MG63 (cell line): ENCODE measurements around the gene NEU1. TPM values are rescaled to one million over a fixed set of nuclear protein-coding genes. Genes with fewer than 3 reads are reported as not detected.
"Not testable (repeated sequence)": the region's sequence is repeated elsewhere in the genome, so short reads cannot be mapped to it uniquely, and the experiment has no call there.

ENCODE experiments used
- DNase-seq: peaks from one replicate; pipeline ENCODE4 v3.0.0-alpha.2; 2020
- H3K27me3 ChIP-seq: fragments of 250-450 bp; sonication (Bioruptor Pico); 2 replicates; pipeline ENCODE4 v1.5.1; 2020; ENCODE audit warnings: mild to moderate bottlenecking, moderate library complexity
- H3K36me3 ChIP-seq: fragments of 250-450 bp; sonication (Bioruptor Pico); 2 replicates; pipeline ENCODE4 v1.5.1; 2020; ENCODE audit warnings: mild to moderate bottlenecking, moderate library complexity
- H3K4me3 ChIP-seq: fragments of 250-450 bp; sonication (Bioruptor Pico); 2 replicates; pipeline ENCODE4 v1.5.1; 2020; ENCODE audit warnings: mild to moderate bottlenecking, moderate library complexity
- H3K9me3 ChIP-seq: fragments of 250-450 bp; sonication (Bioruptor Pico); 2 replicates; pipeline ENCODE4 v1.5.1; 2020; ENCODE audit warnings: mild to moderate bottlenecking, moderate library complexity
- total RNA-seq: library from RNA; depleted of rRNA; stranded (reverse); fragments of >200 nt; shearing (Covaris generic); gene quantifications from 2 replicates; pipeline ENCODE4 v1.2.3, GENCODE V29; 2014; ENCODE audit warnings: low replicate concordance

The NEU1 gene
- total RNA-seq, 1 experiment from 2014 or later = 11.7 TPM

DNA sequence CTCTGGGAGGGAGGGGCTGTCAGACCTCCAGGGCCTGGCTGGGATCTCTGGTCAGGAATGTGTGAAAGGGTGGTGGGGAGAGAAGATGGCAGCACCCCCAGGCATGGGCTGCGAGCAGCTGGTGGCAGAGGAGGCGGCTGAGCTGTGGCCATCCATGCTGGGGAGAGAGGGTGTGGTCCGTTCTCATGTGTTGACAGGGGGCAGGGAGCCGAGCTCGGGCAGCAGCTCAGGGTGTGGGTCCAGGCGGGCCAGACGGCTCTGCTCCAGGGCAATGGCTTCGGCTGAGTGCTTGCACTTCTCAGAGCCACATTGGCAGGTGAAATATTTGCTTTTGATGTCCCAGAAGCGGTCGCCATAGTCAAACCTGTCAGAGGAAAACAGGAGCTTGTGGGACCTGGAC lies 17.3 kb upstream of the NEU1 start:
- Histone ChIP-seq H3K36me3 (no peaks in the 10 kb centered on the region; the same call in 1 of the 2 replicates), H3K27me3 (no peaks in the 10 kb centered on the region), H3K4me3 (no peak overlapping the region), H3K9me3 (no peaks in the 10 kb centered on the region)
- no peak for DNase-seq

DNA sequence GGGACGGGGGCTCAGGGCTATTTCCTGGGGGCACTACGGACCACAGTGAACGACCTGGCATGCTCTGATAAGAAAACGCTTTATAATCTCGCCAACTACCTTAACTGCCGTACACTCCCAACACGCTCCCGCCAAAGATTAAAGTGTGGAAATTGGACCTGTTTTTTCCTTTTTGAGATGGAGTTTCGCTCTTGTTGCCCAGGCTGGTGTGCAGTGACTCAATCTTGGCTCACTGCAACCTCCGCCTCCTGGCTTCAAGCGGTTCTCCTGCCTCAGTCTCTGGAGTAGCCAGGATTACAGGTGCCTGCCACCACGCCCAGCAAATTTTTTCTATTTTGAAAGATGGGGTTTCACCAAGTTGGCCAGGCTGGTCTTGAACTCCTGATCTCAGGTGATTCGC lies 16.5 kb upstream of the NEU1 start:
- no peak for DNase-seq
- Histone ChIP-seq H3K9me3 (no peaks in the 10 kb centered on the region), H3K27me3 (no peaks in the 10 kb centered on the region), H3K36me3 (no peaks in the 10 kb centered on the region; the same call in 1 of the 2 replicates), H3K4me3 (no peak overlapping the region)

DNA sequence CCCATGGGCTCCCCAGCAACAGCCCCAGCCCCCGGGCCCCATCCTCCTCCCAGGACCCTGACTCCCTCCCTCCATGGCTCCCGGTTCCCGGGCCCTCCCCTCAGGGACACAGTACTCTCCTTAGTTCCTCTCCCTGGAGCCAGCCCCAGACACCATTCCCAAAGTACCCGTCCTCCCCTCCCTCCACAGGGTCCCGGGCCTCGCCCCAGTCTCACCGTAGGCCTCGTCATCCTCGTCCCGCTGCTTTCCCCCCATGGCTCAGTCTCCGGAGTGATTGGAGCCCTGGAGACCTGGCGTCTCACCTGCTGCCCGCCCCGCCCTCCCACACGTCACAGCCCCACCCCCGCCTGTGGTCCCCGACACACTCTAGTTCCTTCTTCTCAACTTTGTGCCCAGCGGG lies 16.1 kb upstream of the NEU1 start, which contains the start of gene SLC44A4:
Gene SLC44A4, minus strand, starts transcription at position 272 of the 400 bp plus-strand sequence. Its CDS starts 17 bp downstream, at position 255.
- Histone ChIP-seq H3K27me3 (no peaks in the 10 kb centered on the region), H3K4me3 (no peak within 1 kb of the TSS), H3K36me3 (no peaks in the 10 kb centered on the region; the same call in 1 of the 2 replicates), H3K9me3 (no peaks in the 10 kb centered on the region)
- DNase-seq = no peak

DNA sequence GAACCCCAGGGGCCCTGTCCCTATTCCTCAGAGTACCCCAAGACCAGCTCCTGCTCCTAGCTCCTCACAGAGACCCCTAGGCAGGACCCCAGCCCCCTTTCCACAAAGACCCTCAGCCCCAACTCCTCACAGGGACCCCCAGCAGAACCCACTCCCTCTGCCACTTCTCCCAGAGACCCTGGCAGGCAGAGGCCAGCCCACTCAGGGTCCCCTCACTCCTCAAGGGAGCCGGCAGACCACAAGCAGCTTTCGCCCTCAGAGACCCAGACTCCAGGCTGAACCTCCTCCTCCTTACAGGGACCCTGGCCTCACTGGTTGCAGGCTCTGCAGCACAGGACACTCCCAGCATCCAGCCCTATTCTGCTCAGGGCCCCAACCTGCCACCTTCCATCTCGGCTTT lies 15.6 kb upstream of the NEU1 start:
- no peak for DNase-seq
- H3K4me3 ChIP-seq = no peak overlapping the region
- H3K36me3 ChIP-seq = no peaks in the 10 kb centered on the region; the same call in 1 of the 2 replicates
- H3K9me3 ChIP-seq = no peaks in the 10 kb centered on the region
- H3K27me3 ChIP-seq = no peaks in the 10 kb centered on the region

DNA sequence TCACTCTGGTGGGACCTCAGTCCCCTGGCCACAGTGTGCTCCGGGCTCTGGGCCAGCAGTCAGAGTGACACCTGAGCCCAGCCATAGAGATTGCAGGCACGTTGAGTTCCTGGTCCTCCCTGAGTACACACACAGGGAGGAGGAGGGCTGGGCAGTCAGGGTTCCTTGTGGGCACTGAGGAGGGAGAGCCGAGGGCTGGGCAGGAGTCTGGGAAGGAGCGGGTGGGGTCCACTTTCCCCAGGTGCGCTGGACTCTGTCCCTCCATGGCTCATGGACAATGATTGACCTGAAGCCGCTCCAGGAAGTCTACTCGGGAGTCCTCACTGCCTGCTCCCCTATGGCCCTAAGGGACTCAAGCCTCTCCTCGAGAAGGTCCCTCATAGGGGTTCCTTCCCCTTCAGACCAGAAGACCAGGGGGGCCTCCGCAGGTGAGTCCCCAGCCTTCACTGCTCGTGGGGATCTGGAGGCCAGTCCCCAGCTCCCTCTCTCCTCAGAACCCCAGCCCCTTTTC lies 15.1 kb upstream of the NEU1 start:
- H3K36me3 ChIP-seq = no peaks in the 10 kb centered on the region; the same call in 1 of the 2 replicates
- no peak overlapping the region for H3K4me3 ChIP-seq
- no peaks in the 10 kb centered on the region for H3K27me3 ChIP-seq
- no peaks in the 10 kb centered on the region for H3K9me3 ChIP-seq
- no peak for DNase-seq

DNA sequence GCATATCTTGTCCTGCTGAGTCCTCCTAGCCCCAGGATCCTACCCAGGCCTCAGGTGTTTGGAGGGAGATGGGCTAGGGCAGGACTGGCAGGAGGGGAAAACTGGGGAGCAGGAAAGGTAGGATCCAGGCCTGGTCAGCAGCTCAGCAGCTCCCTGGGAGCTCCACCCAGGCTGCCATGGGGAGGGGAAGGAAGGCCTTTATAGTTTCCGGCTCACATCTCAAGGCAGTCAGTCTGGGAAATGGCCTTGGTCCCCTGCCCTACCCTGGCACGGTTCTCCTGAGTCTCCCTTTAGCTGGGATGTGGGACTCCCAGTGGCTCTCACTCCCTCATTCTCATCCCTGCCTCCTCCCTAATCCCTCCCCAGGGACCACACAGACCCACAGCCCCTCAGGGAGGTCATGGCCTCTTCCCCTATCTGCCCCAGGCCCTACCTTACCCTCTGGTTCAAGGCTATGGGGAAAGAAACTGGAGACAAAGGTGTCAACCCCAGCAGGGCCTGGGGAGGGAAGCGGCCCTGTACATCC lies 14.6 kb upstream of the NEU1 start:
- H3K4me3 ChIP-seq = no peak overlapping the region
- H3K36me3 ChIP-seq = no peaks in the 10 kb centered on the region; the same call in 1 of the 2 replicates
- H3K9me3 ChIP-seq = no peaks in the 10 kb centered on the region
- no peaks in the 10 kb centered on the region for H3K27me3 ChIP-seq
- DNase-seq = no peak

DNA sequence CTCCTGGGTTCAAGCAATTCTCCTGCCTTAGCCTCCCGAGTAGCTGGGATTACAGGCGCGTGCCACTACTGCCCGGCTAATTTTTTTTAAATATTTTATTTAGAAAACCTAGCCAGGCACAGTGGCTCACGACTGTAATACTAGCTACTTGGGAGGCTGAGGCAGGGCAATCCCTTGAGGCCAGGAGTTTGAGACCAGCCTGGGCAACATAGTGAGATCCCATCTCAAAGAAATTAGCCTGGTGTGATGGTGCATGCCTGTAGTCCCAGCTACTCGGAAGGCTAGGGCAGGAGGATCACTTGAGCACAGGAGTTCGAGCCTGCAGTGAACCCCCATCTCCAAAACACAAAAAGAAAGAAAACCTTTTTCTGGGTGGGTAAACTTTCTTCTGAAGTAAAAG lies 13.7 kb upstream of the NEU1 start:
- DNase-seq = no peak
- no peaks in the 10 kb centered on the region; the same call in 1 of the 2 replicates for H3K36me3 ChIP-seq
- no peaks in the 10 kb centered on the region for H3K27me3 ChIP-seq
- no peak overlapping the region for H3K4me3 ChIP-seq
- no peaks in the 10 kb centered on the region for H3K9me3 ChIP-seq

DNA sequence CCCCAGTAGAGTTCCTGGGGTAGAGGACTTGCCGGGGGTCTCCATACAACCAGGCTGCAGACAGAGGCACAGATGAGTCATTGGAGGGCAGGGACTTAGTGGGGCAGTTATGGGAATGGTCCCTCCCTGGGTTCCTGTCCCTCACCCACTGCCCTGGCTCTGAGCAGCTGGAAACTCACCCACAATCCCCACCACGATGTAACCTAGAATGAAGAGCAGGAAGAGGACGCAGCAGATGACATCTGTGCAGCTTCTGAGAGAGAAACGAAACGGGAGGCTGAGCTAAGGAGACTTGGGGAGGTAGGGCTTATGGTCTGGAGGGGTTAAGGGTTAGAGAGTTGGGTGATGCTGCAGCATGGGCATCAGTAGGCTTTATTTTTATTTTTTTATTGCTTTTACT lies 13.3 kb upstream of the NEU1 start:
- no peak for DNase-seq
- no peak overlapping the region for H3K4me3 ChIP-seq

DNA sequence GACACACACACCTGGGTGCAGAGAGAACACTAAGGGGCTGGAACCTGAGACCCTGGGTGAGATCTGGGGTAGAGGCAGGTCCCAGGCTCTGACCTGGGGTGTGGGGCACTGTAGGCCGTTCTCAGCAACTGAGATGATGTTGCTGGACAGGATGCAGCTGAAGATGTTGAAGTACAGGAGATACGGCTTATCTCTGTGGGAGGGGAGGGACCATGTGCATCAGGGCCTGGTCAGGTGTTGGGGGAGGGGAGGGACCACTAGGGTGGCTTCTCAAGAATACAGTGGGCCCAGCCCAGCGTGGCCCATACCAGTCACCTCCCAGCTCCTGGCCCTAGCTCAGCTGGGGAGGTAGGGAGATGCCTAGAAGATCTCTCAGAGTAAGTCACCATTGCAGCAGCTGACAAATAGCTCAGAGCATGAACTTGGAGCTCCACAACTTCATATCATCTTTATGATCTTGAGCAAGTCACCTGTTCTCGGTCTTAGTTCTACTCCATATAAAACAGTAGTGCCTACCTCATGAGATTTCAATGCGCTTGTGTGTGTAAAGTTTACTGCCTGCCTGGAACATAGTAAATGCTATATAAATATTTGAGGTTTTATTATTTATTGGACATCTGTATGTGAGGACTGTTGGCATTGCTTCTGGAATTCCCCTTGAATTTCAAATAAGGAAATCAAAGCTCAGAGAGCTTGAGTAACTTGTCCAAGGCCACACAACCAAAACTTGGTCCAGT lies 12.4 kb upstream of the NEU1 start:
- DNase-seq = no peak
- Histone ChIP-seq H3K9me3 (no peaks in the 10 kb centered on the region), H3K27me3 (no peaks in the 10 kb centered on the region), H3K36me3 (no peaks in the 10 kb centered on the region), H3K4me3 (no peak overlapping the region)

More for the DNA sequence above, 13.3 kb upstream of the NEU1 start:
- no peaks in the 10 kb centered on the region for H3K27me3 ChIP-seq
- H3K36me3 ChIP-seq = no peaks in the 10 kb centered on the region; the same call in 1 of the 2 replicates
- no peaks in the 10 kb centered on the region for H3K9me3 ChIP-seq

DNA sequence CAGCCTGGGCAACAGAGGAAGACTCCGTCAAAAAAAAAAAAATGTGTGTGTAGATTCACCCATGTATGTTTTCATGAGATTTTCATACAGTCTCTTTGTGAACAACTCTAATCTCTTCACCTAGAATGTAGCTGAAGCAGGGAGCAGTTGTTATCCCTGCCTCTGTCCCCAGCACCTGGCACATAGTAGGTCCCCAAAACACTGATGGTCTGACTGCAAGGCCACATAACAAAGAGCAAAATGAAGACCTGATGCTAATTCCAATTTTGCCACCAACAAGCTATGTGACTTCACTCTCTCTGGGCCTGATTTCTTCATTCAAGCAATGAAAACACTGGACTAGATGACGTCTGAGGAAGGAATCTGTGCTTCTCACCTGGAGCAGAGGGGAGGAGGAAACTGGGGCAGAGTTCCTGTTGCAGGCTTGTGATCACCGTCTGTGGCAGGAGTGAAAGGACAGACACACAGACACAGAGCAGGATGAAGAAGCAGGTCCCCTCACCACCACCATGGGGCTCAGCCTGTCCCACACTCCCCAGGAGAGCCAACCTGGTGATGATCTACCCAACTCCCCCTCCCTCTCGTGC lies 11.6 kb upstream of the NEU1 start:
- no peak for DNase-seq
- Histone ChIP-seq H3K9me3 (no peaks in the 10 kb centered on the region), H3K4me3 (no peak overlapping the region), H3K27me3 (no peaks in the 10 kb centered on the region), H3K36me3 (no peaks in the 10 kb centered on the region)

DNA sequence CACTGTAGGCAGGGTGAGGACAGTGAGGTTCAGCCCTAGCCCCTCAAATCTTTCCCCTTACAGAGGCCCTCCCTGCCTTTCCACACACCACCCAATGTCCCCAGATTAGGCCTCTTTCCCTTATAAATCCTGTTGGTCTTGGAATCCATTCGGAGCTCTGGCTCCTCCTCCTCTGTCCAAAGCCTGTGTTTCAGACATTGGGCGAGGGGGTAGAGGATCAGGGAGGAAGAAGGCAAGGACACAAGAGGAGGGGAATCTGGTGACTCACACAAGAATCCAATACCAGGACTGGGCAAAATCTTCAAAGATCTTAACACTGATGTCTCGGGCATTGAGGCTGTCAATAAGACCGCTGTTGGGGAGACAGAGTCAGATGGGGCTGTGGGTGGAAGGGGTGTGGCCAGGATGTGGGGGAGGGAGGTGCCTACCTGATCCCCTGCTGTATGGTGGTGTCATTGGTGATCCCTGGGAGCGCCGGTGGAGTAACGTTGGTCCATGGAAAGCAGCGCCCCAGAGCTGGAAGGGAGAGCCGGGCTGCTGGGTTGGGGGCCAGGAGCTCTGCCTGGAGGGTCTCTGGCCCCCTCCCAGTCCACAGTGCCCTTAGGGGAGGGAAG lies 8.5 kb upstream of the NEU1 start:
- DNase-seq = no peak
- Histone ChIP-seq H3K4me3 (no peak overlapping the region), H3K9me3 (no peaks in the 10 kb centered on the region), H3K27me3 (no peaks in the 10 kb centered on the region), H3K36me3 (no peaks in the 10 kb centered on the region)

DNA sequence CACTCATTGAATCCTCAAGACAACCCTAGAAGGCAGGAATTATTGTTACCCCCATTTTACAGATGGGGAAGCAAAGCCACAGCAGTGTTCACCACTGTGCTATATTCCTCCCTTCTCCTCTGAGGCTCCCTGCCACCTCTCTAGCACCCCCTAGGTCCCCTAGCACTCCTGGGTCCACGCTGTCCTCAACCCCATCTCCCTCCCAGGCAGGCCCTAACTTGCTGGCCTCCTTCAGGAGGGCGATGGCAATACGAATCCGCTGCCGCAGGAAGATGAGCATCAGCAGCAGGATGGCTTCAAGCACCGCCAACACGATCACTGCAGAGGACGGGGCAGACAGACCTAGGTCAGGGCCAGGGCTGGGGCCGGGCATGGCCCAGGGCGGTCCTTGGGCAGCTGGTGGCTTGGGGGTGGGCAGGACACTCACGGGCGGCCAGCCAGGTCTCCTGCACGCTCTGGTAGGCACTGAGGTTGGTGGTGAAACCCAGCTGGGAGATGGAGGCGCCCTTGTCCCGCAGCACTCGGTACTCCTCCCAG lies 7.8 kb upstream of the NEU1 start:
- H3K4me3 ChIP-seq = no peak overlapping the region
- H3K27me3 ChIP-seq = no peaks in the 10 kb centered on the region
- no peak for DNase-seq
- no peaks in the 10 kb centered on the region for H3K9me3 ChIP-seq
- no peaks in the 10 kb centered on the region for H3K36me3 ChIP-seq

DNA sequence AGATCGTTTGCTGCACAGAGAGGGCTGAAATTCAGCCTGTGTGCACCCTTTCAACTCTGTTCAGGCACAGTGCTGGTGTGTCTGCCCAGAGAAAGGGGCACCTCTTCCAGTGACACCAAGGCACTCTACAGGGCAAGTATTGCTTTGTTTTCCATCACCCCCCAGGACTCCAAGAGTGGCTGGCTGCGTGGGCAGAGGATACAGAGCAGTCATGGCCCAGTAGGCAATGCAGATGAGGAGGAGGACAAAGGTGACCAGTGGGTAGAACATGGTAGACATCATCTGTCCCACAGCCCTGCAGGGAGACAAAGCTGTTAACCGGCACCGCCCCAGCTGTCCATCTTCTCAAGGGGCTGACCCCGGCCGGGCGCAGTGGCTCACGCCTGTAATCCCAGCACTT lies 6.7 kb upstream of the NEU1 start:
- no peak for DNase-seq
- no peaks in the 10 kb centered on the region for H3K36me3 ChIP-seq
- no peaks in the 10 kb centered on the region for H3K27me3 ChIP-seq
- H3K4me3 ChIP-seq = no peak overlapping the region
- no peaks in the 10 kb centered on the region for H3K9me3 ChIP-seq

DNA sequence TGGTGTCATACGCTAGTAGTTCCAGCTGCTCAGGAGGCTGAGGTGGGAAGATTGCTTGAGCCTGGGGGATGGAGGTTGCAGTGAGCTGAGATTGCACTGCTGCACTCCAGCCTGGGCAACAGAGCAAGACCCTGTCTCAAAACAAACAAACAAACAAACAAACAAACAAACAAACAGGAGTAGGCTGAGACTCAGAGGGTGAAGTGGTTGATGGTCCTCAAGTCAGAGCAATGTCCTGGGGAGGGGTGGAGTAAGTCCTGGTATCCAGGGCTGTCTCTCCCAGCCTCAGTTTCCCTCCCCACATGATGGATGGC lies 6.0 kb upstream of the NEU1 start:
- H3K36me3 ChIP-seq, H3K27me3 ChIP-seq, H3K9me3 ChIP-seq, H3K4me3 ChIP-seq, DNase-seq: not testable (repeated sequence)

DNA sequence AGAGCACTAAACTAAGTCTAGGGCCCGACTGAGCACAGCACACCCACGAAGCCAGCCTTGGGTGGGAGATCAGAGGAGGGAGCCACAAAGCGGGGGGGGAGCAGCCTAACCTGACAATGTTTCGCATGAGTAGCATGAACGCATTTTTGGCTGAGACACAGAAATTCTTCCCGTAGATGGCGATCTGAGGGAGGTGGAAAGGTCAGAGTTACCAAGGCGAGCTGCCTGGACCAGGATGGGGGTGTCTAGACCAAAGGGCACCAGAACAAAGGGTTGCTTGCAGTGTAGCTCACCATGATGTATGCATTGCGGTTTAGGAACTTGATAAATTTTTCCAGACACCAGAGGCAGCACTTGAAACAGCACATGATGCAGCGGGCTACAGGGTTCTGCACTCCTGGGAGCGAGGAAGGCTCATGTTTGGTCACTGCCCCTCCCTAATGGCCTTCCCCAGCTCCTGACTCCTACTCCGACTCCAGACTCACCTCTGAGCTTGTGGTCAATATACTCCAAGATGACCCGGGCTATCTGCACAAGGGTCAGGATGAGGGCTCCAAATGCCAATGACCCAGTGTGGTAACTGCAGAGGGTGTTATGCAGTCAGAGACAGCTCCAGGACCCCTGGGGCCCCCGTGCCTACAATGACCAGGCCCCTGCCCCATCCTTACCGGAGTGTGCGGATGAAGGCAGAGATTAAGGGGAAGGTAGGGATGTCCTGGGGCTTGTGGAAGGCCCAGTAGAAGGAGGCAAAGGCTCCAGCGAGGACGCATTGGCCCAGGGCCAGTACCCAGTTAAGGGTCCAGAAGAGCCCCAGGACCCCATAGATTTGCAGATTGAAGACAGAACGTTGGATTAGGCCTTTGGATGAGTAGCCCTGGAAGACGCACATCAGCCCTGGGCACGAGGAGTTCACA lies 2.8 kb upstream of the NEU1 start:
- Histone ChIP-seq H3K27me3 (no peaks in the 10 kb centered on the region), H3K4me3 (no peak overlapping the region), H3K36me3 (no peaks in the 10 kb centered on the region), H3K9me3 (no peaks in the 10 kb centered on the region)
- DNase-seq = no peak

DNA sequence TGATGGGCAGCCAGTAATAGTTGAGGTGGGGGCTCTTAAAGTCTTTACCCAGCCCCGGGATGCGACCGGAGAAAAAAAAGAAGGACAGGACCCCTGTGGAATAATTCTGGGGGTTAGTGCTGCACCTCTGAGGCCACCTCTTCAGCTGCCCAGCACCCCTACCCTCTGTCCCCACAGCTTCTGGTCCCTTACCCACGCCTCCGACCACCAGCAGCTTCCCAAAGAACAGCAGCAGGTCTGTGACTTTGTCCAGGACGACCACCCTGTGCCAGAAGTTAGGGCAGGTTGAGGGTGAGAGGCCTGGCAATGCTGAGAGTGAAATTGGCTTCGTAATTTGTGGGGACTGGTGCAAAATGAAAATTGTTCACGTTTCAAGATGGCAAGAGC lies 2.2 kb upstream of the NEU1 start:
- no peaks in the 10 kb centered on the region for H3K27me3 ChIP-seq
- DNase-seq = no peak
- no peaks in the 10 kb centered on the region for H3K9me3 ChIP-seq
- no peaks in the 10 kb centered on the region for H3K36me3 ChIP-seq
- no peak overlapping the region for H3K4me3 ChIP-seq
